Astrocyte (in vitro differentiated cells and primary cell): ENCODE data around the gene STYK1. TPM values are rescaled to one million over a fixed set of nuclear protein-coding genes. Genes with fewer than 3 reads are reported as not detected.

Experiments
- DNase-seq: peaks from one replicate; pipeline ENCODE4 v3.0.0-alpha.2; 2010; ENCODE audit warnings: low read depth
- FAIRE-seq: peaks from 2 replicates; lab custom pipeline; 2011; peaks lifted over from hg19 to GRCh38; lab: Jason Lieb, UNC
- H2AFZ ChIP-seq: 2 replicates; pipeline ENCODE4 v1.6.0; 2012; ENCODE audit warnings: low read depth, low read length, inconsistent platforms
- H3K27ac ChIP-seq: 2 replicates; pipeline ENCODE4 v1.5.1; 2011; ENCODE audit warnings: low read depth, low read length, inconsistent platforms
- H3K27me3 ChIP-seq: 2 replicates; pipeline ENCODE4 v1.6.0; 2011; ENCODE audit warnings: low read length, inconsistent platforms; ENCODE audit not compliant: insufficient read depth
- H3K36me3 ChIP-seq: 2 replicates; pipeline ENCODE4 v1.5.1; 2011; ENCODE audit warnings: low read length, inconsistent platforms; ENCODE audit not compliant: insufficient read depth
- H3K4me1 ChIP-seq: 2 replicates; pipeline ENCODE4 v1.5.1; 2011; ENCODE audit warnings: low read length, inconsistent platforms; ENCODE audit not compliant: insufficient read depth
- H3K4me2 ChIP-seq: 2 replicates; pipeline ENCODE4 v1.6.0; 2012; ENCODE audit warnings: low read length, inconsistent platforms
- H3K4me3 ChIP-seq: 2 replicates; pipeline ENCODE4 v1.5.1; 2011; ENCODE audit warnings: low read depth, mild to moderate bottlenecking, low read length, inconsistent platforms; ENCODE audit not compliant: insufficient read depth
- H3K79me2 ChIP-seq: 2 replicates; pipeline ENCODE4 v1.6.0; 2012; ENCODE audit warnings: mild to moderate bottlenecking, low read length, inconsistent platforms; ENCODE audit not compliant: insufficient read depth
- H3K9ac ChIP-seq: 2 replicates; pipeline ENCODE4 v1.6.0; 2012; ENCODE audit warnings: mild to moderate bottlenecking, low read length, inconsistent platforms
- H3K9me3 ChIP-seq: 2 replicates; pipeline ENCODE4 v1.5.1; 2012; ENCODE audit warnings: low read depth, mild to moderate bottlenecking, low read length, inconsistent platforms; ENCODE audit not compliant: insufficient read depth
- H4K20me1 ChIP-seq: 2 replicates; pipeline ENCODE4 v1.6.0; 2012; ENCODE audit warnings: low read length, inconsistent platforms; ENCODE audit not compliant: insufficient read depth
- H3K27ac Mint-ChIP-seq: one replicate; pipeline ENCODE4 v1.8.0; 2021; ENCODE audit warnings: mild to moderate bottlenecking, mixed read lengths; ENCODE audit not compliant: unreplicated experiment
- H3K27me3 Mint-ChIP-seq: one replicate; pipeline ENCODE4 v1.8.0; 2021; ENCODE audit warnings: low read depth, mixed read lengths; ENCODE audit not compliant: unreplicated experiment
- H3K36me3 Mint-ChIP-seq: one replicate; pipeline ENCODE4 v1.8.0; 2021; ENCODE audit warnings: low read depth, mixed read lengths; ENCODE audit not compliant: unreplicated experiment
- H3K4me1 Mint-ChIP-seq: one replicate; pipeline ENCODE4 v1.8.0; 2021; ENCODE audit warnings: low read depth, mixed read lengths; ENCODE audit not compliant: unreplicated experiment
- H3K4me3 Mint-ChIP-seq: one replicate; pipeline ENCODE4 v1.8.0; 2021; ENCODE audit warnings: mild to moderate bottlenecking, moderate library complexity, mixed read lengths; ENCODE audit not compliant: unreplicated experiment
- H3K9me3 Mint-ChIP-seq: one replicate; pipeline ENCODE4 v1.8.0; 2021; ENCODE audit warnings: mild to moderate bottlenecking, mixed read lengths; ENCODE audit not compliant: unreplicated experiment
- EZH2 ChIP-seq: IDR thresholded peaks from 2 replicates; pipeline ENCODE4 v1.6.1; 2012; ENCODE audit warnings: mild to moderate bottlenecking, low read length, inconsistent platforms; ENCODE audit not compliant: insufficient read depth
- total RNA-seq: library from RNA; stranded (reverse); gene quantifications from 2 replicates; pipeline ENCODE4 v1.2.1, GENCODE V29; 2021
- TF ChIP-seq, protein P1 (sequence below): IDR thresholded peaks from 2 replicates; pipeline ENCODE4 v1.5.1; 2011; ENCODE audit warnings: low read depth, mild to moderate bottlenecking, inconsistent platforms, low read length, moderate library complexity; ENCODE audit not compliant: insufficient read depth

STYK1 gene
- total RNA-seq, 1 donor from 2014 or later, result 2.9 TPM

DNA sequence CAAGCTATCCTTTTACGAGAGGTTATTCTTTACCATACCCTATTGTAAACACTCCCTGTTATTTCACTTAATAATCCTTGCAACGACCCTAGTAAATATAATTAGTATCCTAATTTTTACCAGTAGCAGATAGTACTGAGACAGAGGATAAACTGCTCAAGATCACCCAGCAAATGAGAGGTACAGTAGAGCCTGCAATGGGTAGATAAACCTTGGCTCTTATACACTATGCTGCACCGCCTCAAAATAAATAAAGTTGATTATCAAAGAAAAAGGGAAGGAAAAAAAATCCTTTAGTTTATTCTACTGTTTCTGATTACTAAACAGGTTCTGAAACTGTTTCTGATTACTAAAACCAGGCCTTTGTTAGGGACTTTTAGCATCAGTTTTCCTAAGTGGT, 26.7 kb upstream of the STYK1 start:
- no peaks in the 10 kb centered on the region for H3K9me3 ChIP-seq
- DNase-seq (no peak), FAIRE-seq (no peak)
- Mint-ChIP-seq H3K27me3 (no peaks in the 10 kb centered on the region), H3K4me1 (peaks cover 2% of the 10 kb centered on the region), H3K9me3 (no peaks in the 10 kb centered on the region), H3K4me3 (no peak overlapping the region), H3K36me3 (peaks cover 13% of the 10 kb centered on the region), H3K27ac (no peak overlapping the region)
- no peak overlapping the region for H3K4me3 ChIP-seq
- H3K4me2 ChIP-seq, result no peak overlapping the region
- H2AFZ ChIP-seq, result no peak overlapping the region
- H3K27ac ChIP-seq, result no peak overlapping the region
- peaks cover 3% of the 10 kb centered on the region for H3K79me2 ChIP-seq
- TF ChIP-seq EZH2, result no peak
- TF ChIP-seq, protein P1, sequence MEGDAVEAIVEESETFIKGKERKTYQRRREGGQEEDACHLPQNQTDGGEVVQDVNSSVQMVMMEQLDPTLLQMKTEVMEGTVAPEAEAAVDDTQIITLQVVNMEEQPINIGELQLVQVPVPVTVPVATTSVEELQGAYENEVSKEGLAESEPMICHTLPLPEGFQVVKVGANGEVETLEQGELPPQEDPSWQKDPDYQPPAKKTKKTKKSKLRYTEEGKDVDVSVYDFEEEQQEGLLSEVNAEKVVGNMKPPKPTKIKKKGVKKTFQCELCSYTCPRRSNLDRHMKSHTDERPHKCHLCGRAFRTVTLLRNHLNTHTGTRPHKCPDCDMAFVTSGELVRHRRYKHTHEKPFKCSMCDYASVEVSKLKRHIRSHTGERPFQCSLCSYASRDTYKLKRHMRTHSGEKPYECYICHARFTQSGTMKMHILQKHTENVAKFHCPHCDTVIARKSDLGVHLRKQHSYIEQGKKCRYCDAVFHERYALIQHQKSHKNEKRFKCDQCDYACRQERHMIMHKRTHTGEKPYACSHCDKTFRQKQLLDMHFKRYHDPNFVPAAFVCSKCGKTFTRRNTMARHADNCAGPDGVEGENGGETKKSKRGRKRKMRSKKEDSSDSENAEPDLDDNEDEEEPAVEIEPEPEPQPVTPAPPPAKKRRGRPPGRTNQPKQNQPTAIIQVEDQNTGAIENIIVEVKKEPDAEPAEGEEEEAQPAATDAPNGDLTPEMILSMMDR, result no peak
- H3K36me3 ChIP-seq, result peaks cover 61% of the 10 kb centered on the region
- no peaks in the 10 kb centered on the region for H3K4me1 ChIP-seq
- H3K27me3 ChIP-seq, result no peaks in the 10 kb centered on the region
- H3K9ac ChIP-seq, result no peak overlapping the region
- peaks cover 10% of the 10 kb centered on the region for H4K20me1 ChIP-seq

DNA sequence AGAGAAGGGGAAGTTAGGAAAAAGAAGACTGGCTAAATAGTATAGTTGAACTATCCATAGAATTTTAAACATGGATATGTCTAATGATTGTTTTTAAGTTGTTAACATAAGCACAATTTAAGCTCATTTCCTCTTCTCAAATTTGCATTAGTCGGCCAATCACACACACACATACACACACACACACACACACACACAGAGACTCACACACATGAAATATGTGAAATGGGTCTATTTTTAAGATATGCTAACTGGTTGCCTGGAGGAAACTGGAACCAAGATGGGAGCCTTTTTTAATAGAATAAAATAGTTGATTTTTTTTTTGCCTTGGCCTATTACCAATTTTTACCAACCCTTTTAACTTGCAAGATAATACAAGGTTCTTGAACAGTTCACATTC, 24.0 kb upstream of the STYK1 start:
- no peak overlapping the region for H3K27ac Mint-ChIP-seq
- TF ChIP-seq, protein P1, result no peak
- no peak for TF ChIP-seq EZH2
- FAIRE-seq (no peak), DNase-seq (no peak)
- peaks cover 18% of the 10 kb centered on the region for H3K36me3 Mint-ChIP-seq
- no peaks in the 10 kb centered on the region for H3K9me3 ChIP-seq
- H3K4me1 Mint-ChIP-seq, result peaks cover 2% of the 10 kb centered on the region
- no peak overlapping the region for H3K4me3 Mint-ChIP-seq
- H3K9me3 Mint-ChIP-seq, result no peaks in the 10 kb centered on the region
- no peak overlapping the region for H3K4me2 ChIP-seq
- H3K27ac ChIP-seq, result no peak overlapping the region
- no peaks in the 10 kb centered on the region for H3K79me2 ChIP-seq
- no peak overlapping the region for H3K9ac ChIP-seq
- no peaks in the 10 kb centered on the region for H3K27me3 ChIP-seq
- H4K20me1 ChIP-seq, result no peaks in the 10 kb centered on the region
- no peaks in the 10 kb centered on the region for H3K27me3 Mint-ChIP-seq
- peaks cover 44% of the 10 kb centered on the region for H3K36me3 ChIP-seq
- no peak overlapping the region for H2AFZ ChIP-seq
- no peak overlapping the region for H3K4me3 ChIP-seq
- no peaks in the 10 kb centered on the region for H3K4me1 ChIP-seq

DNA sequence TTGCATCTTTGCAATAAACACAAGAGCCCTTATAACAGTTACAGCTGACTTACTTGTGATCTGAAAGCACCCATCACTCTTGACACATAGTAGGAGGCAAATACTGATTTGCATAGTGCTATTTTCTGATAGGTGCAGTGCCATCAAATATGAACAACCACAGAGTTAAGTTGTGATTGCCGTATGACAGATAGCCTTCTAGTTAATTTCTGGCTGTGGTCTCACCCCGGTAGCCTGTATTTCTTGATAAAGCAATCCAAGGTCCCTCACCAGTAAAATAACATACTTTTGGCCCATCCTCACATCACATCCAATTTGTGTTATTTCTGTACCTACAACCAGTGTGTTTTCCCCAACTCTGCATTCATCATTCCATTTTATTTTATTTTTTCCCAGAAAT, 23.3 kb upstream of the STYK1 start:
- no peaks in the 10 kb centered on the region for H3K27me3 ChIP-seq
- Mint-ChIP-seq H3K4me3 (no peak overlapping the region), H3K36me3 (peaks cover 18% of the 10 kb centered on the region), H3K9me3 (no peaks in the 10 kb centered on the region), H3K27me3 (no peaks in the 10 kb centered on the region), H3K4me1 (peaks cover 2% of the 10 kb centered on the region), H3K27ac (no peak overlapping the region)
- H3K79me2 ChIP-seq, result no peaks in the 10 kb centered on the region
- no peak for DNase-seq
- H3K4me3 ChIP-seq, result no peak overlapping the region
- no peak overlapping the region for H3K27ac ChIP-seq
- TF ChIP-seq, protein P1, result no peak
- TF ChIP-seq EZH2, result no peak
- H2AFZ ChIP-seq, result no peak overlapping the region
- FAIRE-seq, result no peak
- H3K4me2 ChIP-seq, result no peak overlapping the region
- H3K9me3 ChIP-seq, result no peaks in the 10 kb centered on the region
- no peaks in the 10 kb centered on the region for H3K4me1 ChIP-seq
- H3K36me3 ChIP-seq, result peaks cover 39% of the 10 kb centered on the region
- no peaks in the 10 kb centered on the region for H4K20me1 ChIP-seq
- H3K9ac ChIP-seq, result no peak overlapping the region
